GM19328 (cell line): ENCODE data around the gene GOLGA8J.
"Not testable (repeated sequence)": the region's sequence is repeated elsewhere in the genome, so short reads cannot be mapped to it uniquely, and the experiment has no call there.

ENCODE experiments used
- ATAC-seq: cut with Tn5 transposase; IDR thresholded peaks from one replicate; pipeline ENCODE4 v1.9.1; 2021; ENCODE audit warnings: mild to moderate bottlenecking, moderate library complexity; ENCODE audit not compliant: unreplicated experiment

The GOLGA8J gene

GRCh38 chr15:30082655-30083054 is at the start of gene GOLGA8J:
Gene GOLGA8J (plus strand): TSS chr15:30082955. CDS start chr15:30083053, 98 bp downstream.
- not testable (repeated sequence) for ATAC-seq

- ATAC-seq = no peak
Measured at GRCh38 chr15:30033211-30033610, 49.5 kb upstream of the GOLGA8J start.

- no peak for ATAC-seq
Measured at GRCh38 chr15:30033763-30034162, 49.0 kb upstream of the GOLGA8J start.

- ATAC-seq = no peak
Measured at GRCh38 chr15:30036036-30036703, 46.6 kb upstream of the GOLGA8J start.

GRCh38 chr15:30038667-30039523 is 43.9 kb upstream of the GOLGA8J start:
- no peak for ATAC-seq

- no peak for ATAC-seq
Measured at GRCh38 chr15:30041868-30042267, 40.9 kb upstream of the GOLGA8J start.

- ATAC-seq = no peak
Measured at GRCh38 chr15:30042556-30042955, 40.2 kb upstream of the GOLGA8J start.

GRCh38 chr15:30043211-30043655 is 39.5 kb upstream of the GOLGA8J start:
- no peak for ATAC-seq

- ATAC-seq = no peak
Measured at GRCh38 chr15:30044377-30044776, 38.4 kb upstream of the GOLGA8J start.

GRCh38 chr15:30044826-30045225 is 37.9 kb upstream of the GOLGA8J start:
- ATAC-seq = not testable (repeated sequence)

GRCh38 chr15:30045248-30046041 is 37.3 kb upstream of the GOLGA8J start:
- ATAC-seq = not testable (repeated sequence)

- ATAC-seq = no peak
Measured at GRCh38 chr15:30046430-30046829, 36.3 kb upstream of the GOLGA8J start.

- ATAC-seq = no peak
Measured at GRCh38 chr15:30055604-30056003, 27.2 kb upstream of the GOLGA8J start.

- ATAC-seq = no peak
Measured at GRCh38 chr15:30056166-30056565, 26.6 kb upstream of the GOLGA8J start.

- ATAC-seq = no peak
Measured at GRCh38 chr15:30059771-30060170, 23.0 kb upstream of the GOLGA8J start.

GRCh38 chr15:30062881-30063280 is 19.9 kb upstream of the GOLGA8J start:
- no peak for ATAC-seq

GRCh38 chr15:30063835-30064546 is 18.8 kb upstream of the GOLGA8J start:
- no peak for ATAC-seq

- no peak for ATAC-seq
Measured at GRCh38 chr15:30065025-30065801, 17.5 kb upstream of the GOLGA8J start.

- no peak for ATAC-seq
Measured at GRCh38 chr15:30068326-30068725, 14.4 kb upstream of the GOLGA8J start.

GRCh38 chr15:30072630-30073029 is 10.1 kb upstream of the GOLGA8J start:
- no peak for ATAC-seq
